Chondrocyte (in vitro differentiated cells): ENCODE measurements around the gene DNM3. TPM values are rescaled to one million over a fixed set of nuclear protein-coding genes. Genes with fewer than 3 reads are reported as not detected.

Experiments used
- DNase-seq: peaks from one replicate; pipeline ENCODE4 v3.0.0; 2021; ENCODE audit warnings: mixed read lengths, low spot score
- H3K27ac Mint-ChIP-seq: one replicate; pipeline ENCODE4 v1.8.0; 2021; ENCODE audit warnings: mild to moderate bottlenecking, moderate library complexity, mixed read lengths; ENCODE audit not compliant: unreplicated experiment
- H3K27me3 Mint-ChIP-seq: 2 replicates; pipeline ENCODE4 v1.8.0; 2021; ENCODE audit warnings: low read depth, mixed read lengths
- H3K36me3 Mint-ChIP-seq: 2 replicates; pipeline ENCODE4 v1.8.0; 2021; ENCODE audit warnings: low read depth, mixed read lengths
- H3K4me1 Mint-ChIP-seq: 2 replicates; pipeline ENCODE4 v1.8.0; 2021; ENCODE audit warnings: low read depth, mild to moderate bottlenecking, mixed read lengths
- H3K4me3 Mint-ChIP-seq: one replicate; pipeline ENCODE4 v1.8.0; 2021; ENCODE audit warnings: mild to moderate bottlenecking, moderate library complexity, mixed read lengths; ENCODE audit not compliant: unreplicated experiment
- H3K9me3 Mint-ChIP-seq: 2 replicates; pipeline ENCODE4 v1.8.0; 2021; ENCODE audit warnings: low read depth, mixed read lengths
- CTCF ChIP-seq: fragments of 200-600 bp; sonication (generic); IDR thresholded peaks from 2 replicates; pipeline ENCODE4 v1.5.0; 2021; ENCODE audit warnings: antibody characterized with exemption, mild to moderate bottlenecking, moderate library complexity
- total RNA-seq: library from RNA; stranded (reverse); gene quantifications from 3 replicates; pipeline ENCODE4 v1.2.1, GENCODE V29; 2021

The DNM3 gene
- total RNA-seq, 1 donor from 2014 or later, result 12.4 TPM

GRCh38 chr1:172135076-172135672 is 293.9 kb downstream of the DNM3 start:
- peaks cover 6% of the 10 kb centered on the region for H3K9me3 Mint-ChIP-seq
- peaks cover 58% of the 10 kb centered on the region for H3K4me1 Mint-ChIP-seq
- H3K4me3 Mint-ChIP-seq, result no peak overlapping the region
- no peaks in the 10 kb centered on the region for H3K27me3 Mint-ChIP-seq
- DNase-seq, result no peak
- TF ChIP-seq CTCF, result peak; percentile 70
- H3K27ac Mint-ChIP-seq, result peak overlapping the region; percentile 76
- peaks cover 7% of the 10 kb centered on the region for H3K36me3 Mint-ChIP-seq

- peak overlapping the region; percentile 100 for H3K27ac Mint-ChIP-seq
- no peak for DNase-seq
Measured at GRCh38 chr1:172135978-172136610, 294.8 kb downstream of the DNM3 start.

GRCh38 chr1:172136925-172137324 is 295.6 kb downstream of the DNM3 start:
- H3K36me3 Mint-ChIP-seq, result peaks cover 18% of the 10 kb centered on the region
- peaks cover 64% of the 10 kb centered on the region for H3K4me1 Mint-ChIP-seq
- no peak for DNase-seq
- H3K27ac Mint-ChIP-seq, result peak overlapping the region; percentile 100
- H3K27me3 Mint-ChIP-seq, result no peaks in the 10 kb centered on the region
- TF ChIP-seq CTCF, result no peak
- H3K9me3 Mint-ChIP-seq, result peaks cover 6% of the 10 kb centered on the region
- peak overlapping the region; percentile 49 for H3K4me3 Mint-ChIP-seq

More at GRCh38 chr1:172135978-172136610, 294.8 kb downstream of the DNM3 start:
- H3K27me3 Mint-ChIP-seq, result no peaks in the 10 kb centered on the region
- TF ChIP-seq CTCF, result no peak
- H3K4me1 Mint-ChIP-seq, result peaks cover 64% of the 10 kb centered on the region
- H3K4me3 Mint-ChIP-seq, result peak overlapping the region; percentile 29
- peaks cover 10% of the 10 kb centered on the region for H3K36me3 Mint-ChIP-seq
- H3K9me3 Mint-ChIP-seq, result peaks cover 6% of the 10 kb centered on the region

GRCh38 chr1:172137703-172138454 is 296.6 kb downstream of the DNM3 start:
- Mint-ChIP-seq H3K9me3 (peaks cover 6% of the 10 kb centered on the region), H3K4me3 (peak overlapping the region; percentile 43), H3K4me1 (peaks cover 64% of the 10 kb centered on the region), H3K36me3 (peaks cover 22% of the 10 kb centered on the region), H3K27me3 (no peaks in the 10 kb centered on the region), H3K27ac (peak overlapping the region; percentile 100)
- DNase-seq, result no peak
- no peak for TF ChIP-seq CTCF

GRCh38 chr1:172138634-172139033 is 297.3 kb downstream of the DNM3 start:
- TF ChIP-seq CTCF, result no peak
- Mint-ChIP-seq H3K4me3 (peak overlapping the region; percentile 94), H3K9me3 (peaks cover 6% of the 10 kb centered on the region), H3K36me3 (peaks cover 26% of the 10 kb centered on the region), H3K27me3 (no peaks in the 10 kb centered on the region), H3K27ac (peak overlapping the region; percentile 100), H3K4me1 (peaks cover 64% of the 10 kb centered on the region)
- no peak for DNase-seq
